Upper lobe of right lung (tissue), 1 donor: ENCODE measurements around the gene OAF. TPM values are rescaled to one million over a fixed set of nuclear protein-coding genes. Genes with fewer than 3 reads are reported as not detected.

Experiments
- ATAC-seq: fragments of 200-7000 bp; cut with Tn5 transposase; one replicate; pipeline ENCODE4 v1.9.1; 2020; ENCODE audit warnings: mild to moderate bottlenecking, moderate library complexity
- DNase-seq: peaks from one replicate; pipeline ENCODE4 v3.0.0-alpha.2; 2020
- H3K27ac ChIP-seq: fragments of 200-600 bp; one replicate; pipeline ENCODE4 v1.8.0; 2022
- H3K27me3 ChIP-seq: fragments of 200-600 bp; one replicate; pipeline ENCODE4 v1.8.0; 2022; ENCODE audit warnings: mild to moderate bottlenecking
- H3K36me3 ChIP-seq: fragments of 200-600 bp; one replicate; pipeline ENCODE4 v1.8.0; 2022
- H3K4me1 ChIP-seq: fragments of 200-600 bp; one replicate; pipeline ENCODE4 v1.8.0; 2022
- H3K4me3 ChIP-seq: fragments of 200-600 bp; one replicate; pipeline ENCODE4 v1.8.0; 2022; ENCODE audit warnings: mild to moderate bottlenecking
- H3K9me3 ChIP-seq: fragments of 200-600 bp; one replicate; pipeline ENCODE4 v1.8.0; 2022
- CTCF ChIP-seq: fragments of 200-600 bp; IDR thresholded peaks from one replicate; pipeline ENCODE4 v1.8.0; 2022; ENCODE audit warnings: antibody characterized with exemption
- intact Hi-C: fragments of 100-400 bp; cut with DNase I; formaldehyde crosslinking; loops from one replicate; pipeline ENCODE4 v1.11.0; 2022
- total RNA-seq: library from RNA; stranded (reverse); fragmentation: NEBNext Ultra II Directional; extraction: Animal tissue kit (Norgen Biotek cat#: 25700); gene quantifications from one replicate; pipeline ENCODE4 v1.2.1, GENCODE V29; 2021
- donor health status: DM: no; HTN: yes; CAD: no; lungs with severe emphysema.

OAF gene
- total RNA-seq, 1 donor from 2014 or later = 19.8 TPM

DNA sequence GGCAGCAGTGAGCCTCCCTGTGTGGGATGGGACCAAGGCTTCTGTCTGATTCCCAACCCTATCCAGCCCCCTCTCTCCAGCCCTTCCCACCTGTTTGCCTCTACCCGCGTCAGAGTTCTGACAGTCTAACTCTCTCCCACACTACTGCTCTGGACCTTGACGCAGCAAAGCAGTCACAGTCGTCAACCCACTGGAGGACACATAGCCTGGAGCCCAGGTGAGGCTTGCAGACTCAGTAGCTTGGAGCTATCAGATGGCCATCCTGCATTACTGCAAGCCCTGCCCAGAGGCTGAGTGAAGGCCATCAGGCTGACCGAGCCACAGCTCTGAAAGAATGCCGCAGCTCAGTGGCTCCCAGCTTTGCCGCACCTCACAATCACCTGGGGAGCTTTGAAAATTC lies 3.7 kb downstream of the OAF start:
- H3K9me3 ChIP-seq = no peaks in the 10 kb centered on the region
- ATAC-seq (no peak), DNase-seq (no peak)
- H3K4me3 ChIP-seq = no peak overlapping the region
- H3K27ac ChIP-seq = no peak overlapping the region
- TF ChIP-seq CTCF = no peak
- no peaks in the 10 kb centered on the region for H3K27me3 ChIP-seq
- peaks cover 13% of the 10 kb centered on the region for H3K4me1 ChIP-seq
- no peaks in the 10 kb centered on the region for H3K36me3 ChIP-seq
- intact Hi-C loops = no loop called here

- Histone ChIP-seq H3K36me3 (no peaks in the 10 kb centered on the region), H3K27me3 (no peaks in the 10 kb centered on the region), H3K9me3 (no peaks in the 10 kb centered on the region), H3K4me1 (peaks cover 6% of the 10 kb centered on the region), H3K4me3 (no peak overlapping the region), H3K27ac (no peak overlapping the region)
- TF ChIP-seq CTCF = no peak
- DNase-seq (no peak), ATAC-seq (no peak)
- intact Hi-C loops = no loop called here
Observed at GRCh38 chr11:120215634-120216033, 4.8 kb downstream of the OAF start.

GRCh38 chr11:120216426-120217102 lies 5.7 kb downstream of the OAF start:
- Histone ChIP-seq H3K4me1 (peaks cover 3% of the 10 kb centered on the region), H3K9me3 (no peaks in the 10 kb centered on the region), H3K36me3 (no peaks in the 10 kb centered on the region), H3K27ac (no peak overlapping the region), H3K27me3 (no peaks in the 10 kb centered on the region), H3K4me3 (no peak overlapping the region)
- no peak for ATAC-seq
- TF ChIP-seq CTCF = no peak
- intact Hi-C loops = no loop called here
- no peak for DNase-seq

- Histone ChIP-seq H3K36me3 (no peaks in the 10 kb centered on the region), H3K9me3 (no peaks in the 10 kb centered on the region), H3K27me3 (no peaks in the 10 kb centered on the region), H3K4me3 (no peak overlapping the region), H3K4me1 (no peaks in the 10 kb centered on the region), H3K27ac (no peak overlapping the region)
- ATAC-seq = no peak
- intact Hi-C loops = no loop called here
- no peak for TF ChIP-seq CTCF
- no peak for DNase-seq
Observed at GRCh38 chr11:120217526-120217925, 6.7 kb downstream of the OAF start.

DNA sequence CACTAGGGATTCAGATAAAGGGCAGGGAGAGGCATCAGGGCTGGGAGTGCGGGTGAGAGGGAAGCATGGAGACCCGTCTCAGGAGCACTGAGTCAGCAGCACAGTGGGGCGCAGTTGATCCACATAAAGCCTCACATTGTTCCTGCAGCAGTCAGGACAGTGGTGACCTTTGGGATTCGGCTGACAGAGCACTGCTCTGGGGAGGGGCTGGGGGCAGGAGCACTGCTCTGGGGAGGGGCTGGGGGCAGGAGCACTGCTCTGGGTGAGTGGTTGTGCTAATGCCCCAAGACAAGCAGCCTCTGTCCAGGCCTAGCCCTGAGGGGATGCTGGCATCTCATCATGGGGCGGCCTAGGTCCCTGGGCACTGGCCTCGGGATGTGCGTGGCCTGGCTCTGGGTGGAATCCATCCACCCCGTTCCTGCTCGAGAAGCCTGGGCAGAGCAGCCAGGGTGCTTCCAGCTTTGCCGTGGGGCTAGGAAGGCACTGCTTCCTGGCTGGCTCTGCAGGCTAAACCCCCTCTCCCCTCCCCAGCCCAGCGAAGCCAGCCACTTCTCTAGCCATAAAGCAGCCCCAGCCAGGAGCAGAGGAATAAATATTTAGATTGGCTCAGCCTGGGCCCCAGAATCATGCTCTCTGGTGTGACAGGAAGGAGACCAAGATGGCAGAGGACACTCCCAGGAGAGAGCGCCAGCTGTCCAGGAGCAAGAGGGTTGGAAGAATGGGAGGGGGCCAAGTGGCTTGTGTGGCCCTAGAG lies 7.3 kb downstream of the OAF start:
- intact Hi-C loops = no loop called here
- TF ChIP-seq CTCF = no peak
- Histone ChIP-seq H3K27ac (no peak overlapping the region), H3K27me3 (no peaks in the 10 kb centered on the region), H3K4me3 (no peak overlapping the region), H3K9me3 (no peaks in the 10 kb centered on the region), H3K36me3 (no peaks in the 10 kb centered on the region), H3K4me1 (no peaks in the 10 kb centered on the region)
- DNase-seq = no peak
- no peak for ATAC-seq
